Measurements from ENCODE around the gene ITGA6. TPM values are rescaled to one million over a fixed set of nuclear protein-coding genes. Genes with fewer than 3 reads are reported as not detected.
"Not testable (repeated sequence)": the region's sequence is repeated elsewhere in the genome, so short reads cannot be mapped to it uniquely, and the experiment has no call there.

Gene ITGA6
- total and polyA plus RNA-seq, 5 donors from 2014 or later, result 39.2 to 68.5 (median 50.3) TPM

- H3K4me1 Mint-ChIP-seq; H3K27ac Mint-ChIP-seq; H3K27me3 Mint-ChIP-seq; ATAC-seq (ENCODE audit: low read depth in 2 of 2); H3K4me3 Mint-ChIP-seq; H3K4me3 ChIP-seq (ENCODE audit: low read depth, low read length); H3K36me3 ChIP-seq (ENCODE audit: control insufficient read depth, insufficient read depth, low read length); H3K4me1 ChIP-seq (ENCODE audit: control insufficient read depth, insufficient read depth, low read length, poor library complexity, severe bottlenecking); H3K27me3 ChIP-seq (ENCODE audit: control insufficient read depth, insufficient read depth, low read length); H3K27ac ChIP-seq (ENCODE audit: insufficient read depth, low read length, poor library complexity, severe bottlenecking); DNase-seq: not testable (repeated sequence)
- H3K9me3 Mint-ChIP-seq, result peaks cover 0 to 30% (median 10%) of the 10 kb centered on the region in 7 donors
- peaks cover 18% of the 10 kb centered on the region for H3K36me3 Mint-ChIP-seq
- peaks cover 8 to 33% of the 10 kb centered on the region in 2 experiments for H3K9me3 ChIP-seq (ENCODE audit: control insufficient read depth in 2 of 2, low read length in 2 of 2)
Observed at GRCh38 chr2:172537851-172538250, 110.5 kb downstream of the ITGA6 start.

GRCh38 chr2:172539767-172540166 lies 112.4 kb downstream of the ITGA6 start:
- Mint-ChIP-seq H3K36me3 (peaks cover 17% of the 10 kb centered on the region), H3K27ac (no peak overlapping the region), H3K9me3 (peaks cover 0 to 18% (median 7%) of the 10 kb centered on the region in 7 donors), H3K4me3 (no peak overlapping the region), H3K27me3 (no peaks in the 10 kb centered on the region), H3K4me1 (peaks cover 3 to 10% (median 4%) of the 10 kb centered on the region in 4 donors)
- H3K27ac ChIP-seq (ENCODE audit: insufficient read depth, low read length, poor library complexity, severe bottlenecking), result no peak overlapping the region
- no peak overlapping the region for H3K4me3 ChIP-seq (ENCODE audit: low read depth, low read length)
- H3K4me1 ChIP-seq (ENCODE audit: control insufficient read depth, insufficient read depth, low read length, poor library complexity, severe bottlenecking), result no peaks in the 10 kb centered on the region
- DNase-seq (no peak), ATAC-seq (ENCODE audit: low read depth in 2 of 2) (no peak)
- no peaks in the 10 kb centered on the region for H3K27me3 ChIP-seq (ENCODE audit: control insufficient read depth, insufficient read depth, low read length)
- H3K36me3 ChIP-seq (ENCODE audit: control insufficient read depth, insufficient read depth, low read length), result peaks cover 3% of the 10 kb centered on the region
- H3K9me3 ChIP-seq (ENCODE audit: control insufficient read depth in 2 of 2, low read length in 2 of 2), result peaks cover under 1 to 17% of the 10 kb centered on the region in 2 experiments

GRCh38 chr2:172540421-172540820 lies 113.0 kb downstream of the ITGA6 start:
- Mint-ChIP-seq H3K27ac (no peak overlapping the region), H3K36me3 (peaks cover 13% of the 10 kb centered on the region), H3K4me1 (peaks cover 4 to 12% (median 5%) of the 10 kb centered on the region in 4 donors), H3K9me3 (peaks cover 0 to 13% (median 7%) of the 10 kb centered on the region in 7 donors), H3K27me3 (no peaks in the 10 kb centered on the region), H3K4me3 (no peak overlapping the region)
- Histone ChIP-seq H3K36me3 (ENCODE audit: control insufficient read depth, insufficient read depth, low read length) (no peaks in the 10 kb centered on the region), H3K27me3 (ENCODE audit: control insufficient read depth, insufficient read depth, low read length) (no peaks in the 10 kb centered on the region), H3K4me1 (ENCODE audit: control insufficient read depth, insufficient read depth, low read length, poor library complexity, severe bottlenecking) (no peaks in the 10 kb centered on the region), H3K4me3 (ENCODE audit: low read depth, low read length) (no peak overlapping the region), H3K27ac (ENCODE audit: insufficient read depth, low read length, poor library complexity, severe bottlenecking) (no peak overlapping the region), H3K9me3 (ENCODE audit: control insufficient read depth in 2 of 2, low read length in 2 of 2) (peaks cover 0 to 11% of the 10 kb centered on the region in 2 experiments)
- ATAC-seq (ENCODE audit: low read depth in 2 of 2) (no peak), DNase-seq (no peak)

GRCh38 chr2:172545408-172546075 lies 118.2 kb downstream of the ITGA6 start:
- DNase-seq, result no peak
- peaks cover 0 to 2% of the 10 kb centered on the region in 2 experiments for H3K9me3 ChIP-seq (ENCODE audit: control insufficient read depth in 2 of 2, low read length in 2 of 2)
- H3K9me3 Mint-ChIP-seq, result peaks cover 0 to 7% (median 5%) of the 10 kb centered on the region in 7 donors
- H3K27ac ChIP-seq (ENCODE audit: insufficient read depth, low read length, poor library complexity, severe bottlenecking), result no peak overlapping the region
- no peak overlapping the region for H3K27ac Mint-ChIP-seq
- no peak for ATAC-seq (ENCODE audit: low read depth in 2 of 2)
- peaks cover 15% of the 10 kb centered on the region for H3K4me1 ChIP-seq (ENCODE audit: control insufficient read depth, insufficient read depth, low read length, poor library complexity, severe bottlenecking)
- H3K27me3 ChIP-seq (ENCODE audit: control insufficient read depth, insufficient read depth, low read length), result no peaks in the 10 kb centered on the region
- H3K27me3 Mint-ChIP-seq, result no peaks in the 10 kb centered on the region
- no peaks in the 10 kb centered on the region for H3K36me3 ChIP-seq (ENCODE audit: control insufficient read depth, insufficient read depth, low read length)
- H3K4me3 Mint-ChIP-seq, result peak overlapping the region in 1 of 4 donors; percentile 45
- no peak overlapping the region for H3K4me3 ChIP-seq (ENCODE audit: low read depth, low read length)
- H3K36me3 Mint-ChIP-seq, result peaks cover 22% of the 10 kb centered on the region
- peaks cover 16 to 39% (median 22%) of the 10 kb centered on the region in 4 donors for H3K4me1 Mint-ChIP-seq

DNA sequence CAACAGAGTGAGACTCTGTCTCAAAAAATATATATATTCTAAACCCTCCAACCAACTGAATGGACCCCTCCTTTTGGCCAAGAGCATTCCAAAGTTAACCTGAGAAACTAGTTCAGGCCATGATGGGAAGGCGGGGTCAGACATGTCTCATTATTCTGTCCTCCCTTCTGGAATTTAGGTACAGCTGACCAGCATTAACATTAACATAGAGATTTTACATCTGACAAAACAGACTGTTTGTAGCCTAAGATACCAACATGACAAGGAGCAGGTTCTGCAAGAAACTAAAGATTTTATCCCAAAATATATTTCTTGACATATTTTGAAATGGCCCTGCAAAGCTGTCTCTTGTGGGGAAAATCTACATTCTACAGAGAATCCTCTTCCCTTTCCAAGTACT lies 121.7 kb downstream of the ITGA6 start:
- H3K4me3 ChIP-seq (ENCODE audit: low read depth, low read length), result no peak overlapping the region
- peaks cover 0 to 9% (median 0%) of the 10 kb centered on the region in 7 donors for H3K9me3 Mint-ChIP-seq
- no peak overlapping the region for H3K27ac ChIP-seq (ENCODE audit: insufficient read depth, low read length, poor library complexity, severe bottlenecking)
- peaks cover 23% of the 10 kb centered on the region for H3K36me3 Mint-ChIP-seq
- H3K9me3 ChIP-seq (ENCODE audit: control insufficient read depth in 2 of 2, low read length in 2 of 2), result peaks cover 0 to 2% of the 10 kb centered on the region in 2 experiments
- H3K36me3 ChIP-seq (ENCODE audit: control insufficient read depth, insufficient read depth, low read length), result peaks cover 5% of the 10 kb centered on the region
- ATAC-seq (ENCODE audit: low read depth in 2 of 2), result no peak
- DNase-seq, result no peak
- no peaks in the 10 kb centered on the region for H3K27me3 Mint-ChIP-seq
- peaks cover 18% of the 10 kb centered on the region for H3K4me1 ChIP-seq (ENCODE audit: control insufficient read depth, insufficient read depth, low read length, poor library complexity, severe bottlenecking)
- no peaks in the 10 kb centered on the region for H3K27me3 ChIP-seq (ENCODE audit: control insufficient read depth, insufficient read depth, low read length)
- H3K4me1 Mint-ChIP-seq, result peaks cover 24 to 63% (median 41%) of the 10 kb centered on the region in 4 donors
- H3K27ac Mint-ChIP-seq, result no peak overlapping the region
- H3K4me3 Mint-ChIP-seq, result peak overlapping the region in 1 of 4 donors; percentile 65

- H3K27ac Mint-ChIP-seq; H3K9me3 ChIP-seq (ENCODE audit: control insufficient read depth in 2 of 2, low read length in 2 of 2); H3K36me3 ChIP-seq (ENCODE audit: control insufficient read depth, insufficient read depth, low read length); H3K4me3 ChIP-seq (ENCODE audit: low read depth, low read length); H3K27ac ChIP-seq (ENCODE audit: insufficient read depth, low read length, poor library complexity, severe bottlenecking); H3K27me3 ChIP-seq (ENCODE audit: control insufficient read depth, insufficient read depth, low read length); ATAC-seq (ENCODE audit: low read depth in 2 of 2); H3K27me3 Mint-ChIP-seq; H3K9me3 Mint-ChIP-seq: not testable (repeated sequence)
- peaks cover 21% of the 10 kb centered on the region for H3K36me3 Mint-ChIP-seq
- H3K4me1 ChIP-seq (ENCODE audit: control insufficient read depth, insufficient read depth, low read length, poor library complexity, severe bottlenecking), result peaks cover 25% of the 10 kb centered on the region
- peaks cover 27 to 70% (median 44%) of the 10 kb centered on the region in 4 donors for H3K4me1 Mint-ChIP-seq
- peak overlapping the region in 3 of 4 donors; percentile 40 to 57 (median 48) for H3K4me3 Mint-ChIP-seq
- DNase-seq, result peak in 2 of 3 donors; percentile 40 to 54
Observed at GRCh38 chr2:172549802-172550201, 122.4 kb downstream of the ITGA6 start.

- H3K4me3 ChIP-seq (ENCODE audit: low read depth, low read length), result no peak overlapping the region
- no peak for DNase-seq
- peaks cover 0 to 7% (median 0%) of the 10 kb centered on the region in 7 donors for H3K9me3 Mint-ChIP-seq
- H3K4me1 ChIP-seq (ENCODE audit: control insufficient read depth, insufficient read depth, low read length, poor library complexity, severe bottlenecking), result peaks cover 31% of the 10 kb centered on the region
- H3K27ac ChIP-seq (ENCODE audit: insufficient read depth, low read length, poor library complexity, severe bottlenecking), result no peak overlapping the region
- peak overlapping the region; percentile 33 to 69 (median 59) for H3K4me3 Mint-ChIP-seq
- peaks cover 0 to 2% of the 10 kb centered on the region in 2 experiments for H3K9me3 ChIP-seq (ENCODE audit: control insufficient read depth in 2 of 2, low read length in 2 of 2)
- no peaks in the 10 kb centered on the region for H3K27me3 ChIP-seq (ENCODE audit: control insufficient read depth, insufficient read depth, low read length)
- peak overlapping the region in 1 of 3 donors; percentile 78 for H3K27ac Mint-ChIP-seq
- H3K36me3 ChIP-seq (ENCODE audit: control insufficient read depth, insufficient read depth, low read length), result peaks cover 5% of the 10 kb centered on the region
- peaks cover 33 to 73% (median 49%) of the 10 kb centered on the region in 4 donors for H3K4me1 Mint-ChIP-seq
- H3K27me3 Mint-ChIP-seq, result no peaks in the 10 kb centered on the region
- no peak for ATAC-seq (ENCODE audit: low read depth in 2 of 2)
- H3K36me3 Mint-ChIP-seq, result peaks cover 22% of the 10 kb centered on the region
Observed at GRCh38 chr2:172550419-172550818, 123.0 kb downstream of the ITGA6 start.

- Histone ChIP-seq H3K27ac (ENCODE audit: insufficient read depth, low read length, poor library complexity, severe bottlenecking) (no peak overlapping the region), H3K4me3 (ENCODE audit: low read depth, low read length) (no peak overlapping the region), H3K4me1 (ENCODE audit: control insufficient read depth, insufficient read depth, low read length, poor library complexity, severe bottlenecking) (peaks cover 32% of the 10 kb centered on the region), H3K9me3 (ENCODE audit: control insufficient read depth in 2 of 2, low read length in 2 of 2) (peaks cover 0 to 2% of the 10 kb centered on the region in 2 experiments), H3K36me3 (ENCODE audit: control insufficient read depth, insufficient read depth, low read length) (peaks cover 5% of the 10 kb centered on the region), H3K27me3 (ENCODE audit: control insufficient read depth, insufficient read depth, low read length) (no peaks in the 10 kb centered on the region)
- DNase-seq (no peak), ATAC-seq (ENCODE audit: low read depth in 2 of 2) (no peak)
- Mint-ChIP-seq H3K36me3 (peaks cover 22% of the 10 kb centered on the region), H3K9me3 (peaks cover 0 to 7% (median 0%) of the 10 kb centered on the region in 7 donors), H3K27ac (no peak overlapping the region), H3K27me3 (no peaks in the 10 kb centered on the region), H3K4me1 (peaks cover 33 to 72% (median 50%) of the 10 kb centered on the region in 4 donors), H3K4me3 (peak overlapping the region in 2 of 4 donors; percentile 23 to 33)
Observed at GRCh38 chr2:172551271-172551670, 123.9 kb downstream of the ITGA6 start.
